ENCODE results near the gene NCS1.

NCS1 gene

DNA sequence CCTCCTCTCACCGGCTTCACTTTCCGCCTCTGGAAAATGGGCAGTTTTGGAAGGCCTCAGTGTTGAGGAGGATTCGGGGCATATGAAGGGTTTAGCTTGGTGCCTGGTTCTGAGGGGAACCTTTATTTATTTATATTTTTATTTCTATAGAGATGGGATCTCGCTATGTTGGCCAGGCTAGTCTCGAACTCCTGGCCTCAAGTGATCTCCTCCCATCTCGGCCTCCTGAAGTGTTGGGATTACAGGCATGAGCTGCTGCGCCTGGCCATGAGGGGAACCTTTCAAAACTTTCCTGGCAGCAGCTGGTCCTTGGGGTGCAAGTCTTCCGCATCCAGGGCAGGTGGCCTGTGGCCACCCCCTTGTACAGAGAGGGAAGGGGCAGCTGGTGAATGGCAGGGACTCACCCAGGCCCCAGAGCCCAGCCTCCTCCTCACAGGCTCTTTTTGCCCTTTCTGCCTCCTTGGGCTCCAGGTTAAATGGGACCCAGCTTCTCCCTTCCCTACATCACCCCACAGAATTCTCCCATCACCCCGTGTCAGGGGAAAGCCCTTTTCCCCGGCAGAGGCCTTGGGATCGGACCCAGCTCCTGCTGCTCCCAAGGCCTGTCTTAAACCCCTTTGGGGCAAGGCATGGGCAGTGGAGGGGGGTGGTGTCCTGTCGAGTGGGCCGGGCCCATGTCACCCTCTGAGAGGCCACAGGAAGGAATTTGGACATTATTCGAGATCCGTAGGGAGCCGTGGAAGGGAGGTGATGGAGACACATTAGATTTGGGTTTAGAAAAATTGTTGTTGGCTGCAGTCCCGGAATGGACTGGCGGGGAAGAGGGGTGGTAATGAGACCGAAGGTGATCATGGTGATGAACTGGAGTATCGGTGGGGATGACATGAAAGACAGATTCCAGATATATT is 5.9 kb downstream of the NCS1 start:
- Histone ChIP-seq H3K36me3 (ENCODE audit: control insufficient read depth, low read length) (no peaks in the 10 kb centered on the region), H3K4me2 (ENCODE audit: low read length) (no peak overlapping the region), H3F3A (ENCODE audit: control insufficient read depth, insufficient read depth) (no peaks in the 10 kb centered on the region), H3K79me2 (ENCODE audit: control insufficient read depth, low read length) (no peaks in the 10 kb centered on the region), H3K4me3 (ENCODE audit: low read length) (no peak overlapping the region), H3K4me1 (ENCODE audit: control insufficient read depth, low read length) (no peaks in the 10 kb centered on the region), H3K9me3 (ENCODE audit: control insufficient read depth, insufficient read depth, low read length) (no peaks in the 10 kb centered on the region), H4K20me1 (ENCODE audit: control insufficient read depth, insufficient read depth, low read depth, low read length) (no peaks in the 10 kb centered on the region), H3K27ac (ENCODE audit: low read depth, low read length) (no peak overlapping the region), H3K9me2 (replicated peaks; ENCODE audit: control insufficient read depth, low read length) (no peaks in the 10 kb centered on the region), H3K27me3 (ENCODE audit: control insufficient read depth, low read length) (no peaks in the 10 kb centered on the region)
- TF ChIP-seq CTCF (IDR thresholded peaks at IDR 0.05; ENCODE audit: low read depth, low read length, poor library complexity, severe bottlenecking), result no peak
- TF ChIP-seq EZH2phosphoT487 (IDR thresholded peaks at IDR 0.05; ENCODE audit: borderline replicate concordance, low read length), result no peak

DNA sequence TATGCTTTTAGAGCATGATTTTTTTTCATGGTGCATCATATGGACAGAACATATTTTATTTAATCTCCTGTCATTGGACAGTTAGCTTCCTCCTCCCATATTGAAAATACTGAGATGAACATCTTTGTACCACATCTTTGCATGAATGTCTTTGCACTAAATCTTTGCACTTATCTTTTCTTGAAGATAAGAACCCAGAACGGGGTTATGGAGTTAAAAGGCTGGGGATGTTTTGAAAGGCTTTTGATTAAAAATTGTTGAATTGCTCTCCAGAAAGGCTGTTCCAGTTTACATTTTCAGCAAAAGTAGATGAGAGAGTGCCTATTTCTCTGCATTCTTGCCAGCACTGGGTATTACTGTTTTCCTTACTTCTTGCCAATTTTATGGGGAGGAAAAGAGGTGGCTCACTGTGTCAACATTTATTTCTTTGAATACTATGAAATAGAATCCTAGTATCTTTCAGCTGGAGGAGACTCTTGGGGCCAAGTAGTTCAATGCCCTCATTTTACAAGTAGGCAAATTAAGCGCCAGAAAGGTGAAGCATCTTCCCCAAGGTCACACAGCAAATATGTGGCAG is 7.2 kb downstream of the NCS1 start:
- no peaks in the 10 kb centered on the region for H3K79me2 ChIP-seq (ENCODE audit: control insufficient read depth, low read length)
- TF ChIP-seq CTCF (IDR thresholded peaks at IDR 0.05; ENCODE audit: low read depth, low read length, poor library complexity, severe bottlenecking), result no peak
- TF ChIP-seq EZH2phosphoT487 (IDR thresholded peaks at IDR 0.05; ENCODE audit: borderline replicate concordance, low read length), result no peak
- no peaks in the 10 kb centered on the region for H3K9me3 ChIP-seq (ENCODE audit: control insufficient read depth, insufficient read depth, low read length)
- H3K36me3 ChIP-seq (ENCODE audit: control insufficient read depth, low read length), result no peaks in the 10 kb centered on the region
- H3K4me3 ChIP-seq (ENCODE audit: low read length), result no peak overlapping the region
- no peaks in the 10 kb centered on the region for H3F3A ChIP-seq (ENCODE audit: control insufficient read depth, insufficient read depth)
- H3K4me1 ChIP-seq (ENCODE audit: control insufficient read depth, low read length), result no peaks in the 10 kb centered on the region
- no peak overlapping the region for H3K4me2 ChIP-seq (ENCODE audit: low read length)
- no peaks in the 10 kb centered on the region for H4K20me1 ChIP-seq (ENCODE audit: control insufficient read depth, insufficient read depth, low read depth, low read length)
- H3K27ac ChIP-seq (ENCODE audit: low read depth, low read length), result no peak overlapping the region
- no peaks in the 10 kb centered on the region for H3K9me2 ChIP-seq (replicated peaks; ENCODE audit: control insufficient read depth, low read length)
- no peaks in the 10 kb centered on the region for H3K27me3 ChIP-seq (ENCODE audit: control insufficient read depth, low read length)

DNA sequence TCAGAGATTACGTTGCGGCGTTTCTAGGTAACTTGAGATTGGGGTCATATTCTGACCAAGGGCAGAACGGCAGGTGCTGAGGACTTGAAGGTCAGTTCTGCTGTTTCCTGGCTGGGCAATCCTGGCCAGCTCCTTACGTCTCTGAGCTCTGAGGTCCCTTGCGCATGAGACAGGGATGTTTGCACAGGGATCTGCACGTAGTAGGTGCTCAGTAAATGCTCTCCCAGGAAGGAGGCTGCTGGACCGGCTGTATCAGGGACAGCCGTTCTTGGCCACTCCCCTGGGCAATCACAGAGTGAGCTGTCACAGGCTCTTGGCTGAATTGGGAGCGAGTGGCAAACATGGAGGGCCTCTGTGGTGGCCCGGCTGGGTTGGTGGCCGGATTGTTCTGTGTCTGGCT is 8.3 kb downstream of the NCS1 start:
- Histone ChIP-seq H3K79me2 (ENCODE audit: control insufficient read depth, low read length) (no peaks in the 10 kb centered on the region), H3F3A (ENCODE audit: control insufficient read depth, insufficient read depth) (no peaks in the 10 kb centered on the region), H3K4me2 (ENCODE audit: low read length) (no peak overlapping the region), H4K20me1 (ENCODE audit: control insufficient read depth, insufficient read depth, low read depth, low read length) (no peaks in the 10 kb centered on the region), H3K9me2 (replicated peaks; ENCODE audit: control insufficient read depth, low read length) (no peaks in the 10 kb centered on the region), H3K27ac (ENCODE audit: low read depth, low read length) (no peak overlapping the region), H3K9me3 (ENCODE audit: control insufficient read depth, insufficient read depth, low read length) (no peaks in the 10 kb centered on the region), H3K27me3 (ENCODE audit: control insufficient read depth, low read length) (no peaks in the 10 kb centered on the region), H3K36me3 (ENCODE audit: control insufficient read depth, low read length) (no peaks in the 10 kb centered on the region), H3K4me1 (ENCODE audit: control insufficient read depth, low read length) (no peaks in the 10 kb centered on the region), H3K4me3 (ENCODE audit: low read length) (no peak overlapping the region)
- TF ChIP-seq CTCF (IDR thresholded peaks at IDR 0.05; ENCODE audit: low read depth, low read length, poor library complexity, severe bottlenecking) (no peak), EZH2phosphoT487 (IDR thresholded peaks at IDR 0.05; ENCODE audit: borderline replicate concordance, low read length) (no peak)

All from DOHH2 (cell line).